ENCODE results near the gene TTLL11.
"Not testable (repeated sequence)": the region's sequence is repeated elsewhere in the genome, so short reads cannot be mapped to it uniquely, and the experiment has no call there.

The TTLL11 gene

DNA sequence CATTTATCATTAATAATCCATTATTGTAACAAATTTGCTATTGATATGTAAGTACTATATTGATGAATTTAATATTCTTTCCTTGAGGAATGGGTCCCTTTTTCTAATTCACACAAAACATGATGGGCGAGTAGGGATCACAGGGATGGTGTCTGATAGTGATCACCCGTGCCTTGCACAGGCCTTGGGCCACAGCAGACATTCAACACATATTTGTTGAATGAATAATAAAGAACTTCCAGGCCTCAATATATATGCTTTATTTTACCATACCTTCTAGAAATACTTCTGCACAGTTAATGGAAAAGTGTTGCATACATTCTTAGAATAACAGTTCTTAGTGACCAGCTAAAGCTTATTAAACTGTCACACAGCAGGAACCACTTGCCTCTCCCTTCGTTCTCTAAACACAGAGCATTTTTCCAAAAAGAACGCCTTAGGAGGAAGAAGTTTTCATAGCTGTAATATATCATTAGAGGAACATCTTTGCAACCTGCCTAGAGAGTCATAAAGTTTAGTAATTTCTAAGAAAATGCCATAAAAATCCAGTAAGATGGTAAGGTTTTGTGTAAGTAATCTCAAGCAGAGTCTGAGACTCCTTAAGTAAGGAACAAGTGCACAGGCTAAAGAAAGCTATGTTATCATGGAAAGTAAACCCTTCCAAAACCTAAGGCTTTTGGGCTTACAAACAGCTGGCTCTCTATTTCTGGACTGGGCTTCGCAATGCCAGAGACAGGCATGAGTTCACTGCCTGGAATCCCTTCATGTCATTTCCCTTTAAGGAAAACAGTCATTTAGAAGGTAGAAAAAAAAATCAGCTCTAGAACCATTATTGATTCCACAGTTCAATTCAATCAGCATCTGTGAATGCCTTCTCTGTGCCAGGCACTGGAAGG is 17.7 kb downstream of the TTLL11 start:
- no peak for DNase-seq

DNA sequence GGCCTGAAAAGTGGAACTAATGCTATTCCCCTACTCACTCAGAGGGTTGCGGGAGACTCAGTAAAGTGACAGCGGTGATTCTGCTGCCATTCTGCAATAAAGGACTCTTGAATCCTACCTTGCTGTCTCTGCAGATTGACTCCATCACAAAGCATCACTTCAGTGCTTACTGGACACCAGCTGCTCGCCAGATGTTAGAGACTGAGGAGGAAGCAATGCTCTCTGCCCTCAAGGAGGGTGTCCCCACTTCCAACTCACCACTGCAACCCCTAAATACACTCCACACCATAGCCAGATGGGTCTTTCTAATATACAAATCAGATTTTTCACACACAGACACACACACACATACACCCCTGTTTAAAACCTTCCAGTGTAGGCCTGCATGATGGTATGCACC is 21.4 kb downstream of the TTLL11 start:
- DNase-seq: no peak

DNA sequence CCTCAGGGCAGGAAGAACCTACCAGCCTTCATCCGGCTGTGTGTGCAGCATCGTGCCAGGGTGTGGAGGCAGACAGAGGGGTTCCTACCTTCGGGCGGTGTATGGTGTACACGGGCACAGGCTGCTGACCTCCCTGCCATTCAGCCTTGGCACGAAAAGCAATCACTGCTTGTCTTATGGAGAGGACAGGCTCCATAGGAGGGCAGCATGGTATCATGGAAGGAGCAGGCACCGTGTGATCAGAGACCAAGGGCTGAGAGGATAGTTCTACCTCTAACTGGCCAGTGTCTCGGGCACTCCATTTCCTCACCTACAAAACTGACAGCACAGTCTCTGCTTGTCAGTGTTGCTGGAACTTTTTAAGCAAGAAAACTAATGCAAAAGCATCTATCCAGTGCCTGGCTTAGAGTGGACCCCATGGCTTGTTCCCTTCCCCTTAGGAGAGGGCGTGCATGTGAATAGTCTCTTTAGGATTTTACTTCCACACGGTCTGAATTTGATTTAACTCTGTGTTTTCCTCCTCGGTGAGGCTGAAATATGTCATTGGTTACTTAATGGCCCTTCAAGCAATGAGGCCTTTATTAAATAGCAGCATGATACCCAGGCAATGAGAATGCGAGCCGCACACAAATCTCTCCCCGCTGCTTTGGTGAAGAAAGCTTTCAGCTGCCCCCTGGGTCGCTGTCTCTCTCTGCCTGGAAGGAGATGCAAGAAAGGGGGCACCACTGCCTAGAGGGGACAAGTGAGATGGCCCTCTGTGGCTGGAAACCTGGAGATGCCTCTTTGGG is 22.2 kb downstream of the TTLL11 start:
- DNase-seq: no peak

DNA sequence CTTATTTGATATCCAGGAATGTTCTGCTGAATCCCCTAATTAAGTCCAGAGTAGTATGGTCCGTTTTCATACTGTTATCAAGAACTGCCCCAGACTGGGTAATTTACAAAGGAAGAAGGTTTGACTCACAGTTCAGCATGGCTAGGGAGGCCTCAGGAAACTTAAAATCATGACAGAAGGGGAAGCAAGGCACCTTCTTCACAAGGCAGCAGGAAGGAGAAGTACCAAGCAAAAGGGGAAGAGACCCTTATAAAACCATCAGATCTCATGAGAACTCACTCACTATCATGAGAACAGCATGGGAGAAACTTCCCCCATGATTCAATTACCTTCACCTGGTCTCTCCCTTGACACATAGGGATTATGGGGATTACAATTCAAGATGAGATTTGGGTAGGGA is 26.4 kb downstream of the TTLL11 start:
- not testable (repeated sequence) for DNase-seq

DNA sequence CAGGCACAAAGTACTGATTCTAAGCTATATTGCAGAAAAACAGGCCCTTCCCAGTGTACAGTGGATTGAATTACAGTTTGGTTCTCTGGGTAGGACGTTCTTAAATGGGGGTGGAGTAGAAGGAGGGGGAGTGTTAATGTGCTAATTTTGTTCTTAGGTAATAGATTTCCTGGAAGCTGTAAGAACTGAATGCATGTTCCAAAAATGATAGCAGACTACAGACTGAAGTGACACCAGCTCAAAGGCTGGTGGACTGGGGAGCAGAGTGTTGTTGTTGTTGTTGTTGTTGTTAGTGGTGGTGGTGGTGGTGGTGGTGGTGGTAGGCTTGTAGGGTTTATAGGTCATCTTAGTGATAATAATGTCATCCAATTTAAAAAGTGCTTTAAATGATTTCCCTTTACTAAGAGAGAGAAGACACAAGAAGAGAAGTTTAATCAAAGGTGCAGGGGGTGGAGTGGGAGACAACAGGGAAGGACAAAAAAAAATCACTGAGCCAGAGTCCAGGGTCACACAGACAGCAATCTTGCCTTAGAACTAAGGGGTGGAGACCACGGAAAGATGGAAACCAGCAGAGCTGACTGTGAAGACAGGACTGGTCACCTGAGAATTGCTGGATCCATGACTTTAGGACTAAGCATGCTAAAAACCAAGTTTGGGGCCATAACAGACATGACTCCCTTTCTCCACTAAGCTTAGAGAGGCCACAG is 27.0 kb downstream of the TTLL11 start:
- DNase-seq: no peak

DNA sequence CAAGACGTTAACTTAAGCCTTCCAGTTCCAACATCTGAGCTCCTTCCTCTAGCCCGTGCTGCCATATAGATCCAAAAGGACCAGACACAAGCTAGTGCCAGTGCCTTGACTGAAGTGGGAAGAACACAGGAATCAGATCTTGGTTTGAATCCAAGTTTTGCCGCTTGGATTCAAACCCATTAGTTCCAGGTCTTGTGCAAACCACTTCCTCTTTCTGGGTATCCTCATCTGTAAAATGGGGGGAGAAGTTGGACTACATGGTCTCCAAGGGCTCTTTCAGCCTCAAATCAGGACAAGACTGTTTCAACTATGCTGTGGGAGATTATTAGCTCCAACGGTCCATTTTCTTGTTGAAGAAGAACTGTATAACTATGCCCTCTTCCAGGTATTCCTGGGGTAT is 32.6 kb downstream of the TTLL11 start:
- DNase-seq: no peak

DNA sequence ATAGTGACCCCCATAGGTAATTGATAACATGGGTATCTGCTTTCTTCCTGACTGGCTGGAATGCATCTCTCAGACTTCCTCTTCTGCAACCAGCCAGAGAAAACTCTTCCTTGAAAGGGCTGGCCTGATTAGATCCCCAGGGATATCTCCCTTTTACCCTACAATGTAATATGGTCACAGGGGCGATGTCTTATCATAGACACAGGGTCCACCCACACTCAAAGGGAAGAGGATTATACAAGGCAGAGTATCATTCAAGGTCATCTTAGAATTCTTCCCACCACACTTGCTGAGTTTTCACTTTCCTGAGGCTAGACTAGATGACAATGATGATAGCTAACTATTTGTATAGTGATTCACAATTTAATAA is 33.2 kb downstream of the TTLL11 start:
- no peak for DNase-seq

DNA sequence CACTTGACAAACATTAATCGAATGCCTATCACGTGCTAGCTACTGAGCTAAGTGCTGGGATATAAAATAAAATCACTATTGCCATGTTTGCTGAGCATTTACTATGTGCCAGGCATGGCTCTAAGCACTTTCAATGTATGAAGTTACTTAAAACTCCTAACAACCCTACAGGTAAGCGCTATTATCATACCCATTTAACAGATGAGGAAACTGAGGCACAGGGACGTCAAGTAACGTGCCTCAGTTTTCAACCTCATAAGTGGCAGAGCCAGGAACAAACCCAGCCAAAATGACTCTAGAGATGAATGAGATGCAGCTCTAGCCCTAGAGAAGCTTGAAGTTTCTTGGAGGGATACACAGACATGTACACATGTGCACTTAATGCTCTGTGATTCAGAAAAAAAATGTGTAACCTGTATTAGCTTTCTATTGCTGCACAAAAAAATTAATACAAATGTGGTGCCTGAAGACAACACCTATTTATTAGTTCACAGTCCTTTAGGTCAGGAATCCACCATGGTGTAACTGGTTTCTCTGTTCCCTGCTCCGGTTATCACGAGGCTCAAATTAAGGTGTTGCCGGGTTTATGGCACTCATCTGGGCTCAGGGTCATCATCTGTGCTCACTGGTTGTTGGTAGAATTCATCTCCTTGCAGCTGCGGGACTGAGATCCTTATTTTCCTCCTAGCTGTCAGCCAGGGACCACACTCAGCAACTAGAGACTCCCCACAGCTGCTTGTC is 33.7 kb downstream of the TTLL11 start:
- no peak for DNase-seq

DNA sequence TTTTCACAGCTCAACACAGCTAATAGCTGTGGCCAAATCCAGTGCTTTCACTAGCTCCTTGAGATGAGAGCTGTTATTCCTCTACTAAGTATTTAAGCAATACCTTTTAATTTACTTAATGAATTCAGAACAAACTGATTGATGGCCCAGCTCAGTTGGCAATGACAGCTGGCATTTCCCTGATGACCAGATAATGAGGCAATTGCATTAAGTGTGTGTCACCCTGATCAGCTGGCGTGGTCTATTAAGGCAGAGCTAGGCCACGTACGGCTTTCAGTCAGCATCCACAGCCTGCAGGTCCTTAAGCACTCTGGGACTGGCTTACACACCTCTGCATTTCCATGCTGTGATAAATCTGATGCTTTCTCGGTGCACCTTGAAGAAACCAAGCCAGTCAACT is 34.4 kb downstream of the TTLL11 start:
- DNase-seq: no peak

DNA sequence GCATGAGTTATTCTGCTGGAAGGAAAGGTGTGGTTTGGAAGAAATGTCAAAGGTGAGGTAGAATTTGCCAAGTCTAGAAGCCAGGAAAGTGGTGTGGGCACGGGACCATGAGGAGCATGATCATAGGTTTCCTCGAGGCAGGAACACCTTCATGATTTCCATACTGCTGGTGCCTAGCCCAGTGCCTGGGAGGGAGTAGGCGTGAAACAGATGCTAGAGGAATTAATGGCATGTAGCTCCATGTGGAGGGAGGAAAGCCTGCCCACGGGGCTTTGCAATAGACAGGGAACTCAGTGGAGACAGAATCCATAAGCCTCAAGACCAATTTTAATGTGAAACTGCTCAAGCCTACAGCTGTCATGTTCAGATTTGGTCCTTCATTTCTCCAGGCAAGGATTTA is 35.1 kb downstream of the TTLL11 start:
- no peak for DNase-seq

DNA sequence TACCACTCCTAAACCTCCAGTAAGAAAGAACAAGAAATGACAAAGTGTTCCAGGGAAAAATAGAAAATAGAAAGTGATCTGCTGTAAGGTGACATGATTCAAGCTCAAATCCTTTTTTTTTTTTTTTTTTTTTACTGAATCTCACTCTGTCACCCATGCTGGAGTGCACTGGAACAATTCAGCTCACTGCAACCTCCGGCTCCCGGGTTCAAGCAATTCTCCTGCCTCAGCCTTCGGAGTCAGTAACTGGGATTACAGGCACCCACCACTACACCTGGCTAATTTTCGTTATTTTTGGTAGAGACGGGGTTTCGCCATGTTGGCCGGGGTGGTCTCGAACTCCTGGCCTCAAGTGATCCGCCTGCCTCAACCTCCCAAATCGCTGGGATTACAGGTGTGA is 35.9 kb downstream of the TTLL11 start:
- no peak for DNase-seq

DNA sequence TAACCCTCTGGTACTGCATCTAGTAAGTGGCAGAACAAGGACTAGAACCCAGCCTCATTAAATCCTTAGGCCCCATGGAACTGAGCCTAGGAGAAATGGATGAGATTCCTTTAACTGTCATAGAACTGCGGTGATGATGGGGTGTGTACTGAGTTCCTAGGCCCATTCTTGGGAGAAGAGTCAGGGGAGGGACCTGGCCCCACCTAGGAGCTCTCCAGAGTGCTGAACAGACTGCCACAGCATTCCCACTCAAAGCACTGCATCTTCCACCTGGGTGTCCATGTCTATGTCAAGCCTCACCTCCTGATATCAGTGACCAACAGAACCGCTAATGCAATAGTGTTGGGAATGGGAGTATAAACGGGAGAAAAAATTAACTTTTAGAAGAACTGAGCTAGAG is 36.6 kb downstream of the TTLL11 start:
- no peak for DNase-seq

DNA sequence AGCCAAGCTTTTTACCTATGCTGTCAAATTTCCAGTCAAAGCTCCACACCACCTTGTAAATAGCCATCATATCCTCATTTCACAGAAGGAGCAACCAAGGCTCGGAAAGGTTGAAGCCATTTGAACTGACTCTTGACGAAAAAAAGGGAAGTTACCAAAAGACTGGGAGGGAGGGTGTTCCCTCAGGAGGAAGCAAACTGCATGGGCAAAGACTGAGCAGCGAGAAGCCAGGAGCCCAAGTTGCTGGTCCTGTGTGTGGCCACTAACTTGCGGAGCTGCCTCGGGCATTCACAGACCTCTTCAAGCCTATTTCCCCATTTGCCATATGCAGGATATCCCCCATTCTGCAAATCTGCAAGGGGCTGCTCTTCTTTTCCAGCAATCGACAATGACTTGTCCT is 37.4 kb downstream of the TTLL11 start:
- no peak for DNase-seq

DNA sequence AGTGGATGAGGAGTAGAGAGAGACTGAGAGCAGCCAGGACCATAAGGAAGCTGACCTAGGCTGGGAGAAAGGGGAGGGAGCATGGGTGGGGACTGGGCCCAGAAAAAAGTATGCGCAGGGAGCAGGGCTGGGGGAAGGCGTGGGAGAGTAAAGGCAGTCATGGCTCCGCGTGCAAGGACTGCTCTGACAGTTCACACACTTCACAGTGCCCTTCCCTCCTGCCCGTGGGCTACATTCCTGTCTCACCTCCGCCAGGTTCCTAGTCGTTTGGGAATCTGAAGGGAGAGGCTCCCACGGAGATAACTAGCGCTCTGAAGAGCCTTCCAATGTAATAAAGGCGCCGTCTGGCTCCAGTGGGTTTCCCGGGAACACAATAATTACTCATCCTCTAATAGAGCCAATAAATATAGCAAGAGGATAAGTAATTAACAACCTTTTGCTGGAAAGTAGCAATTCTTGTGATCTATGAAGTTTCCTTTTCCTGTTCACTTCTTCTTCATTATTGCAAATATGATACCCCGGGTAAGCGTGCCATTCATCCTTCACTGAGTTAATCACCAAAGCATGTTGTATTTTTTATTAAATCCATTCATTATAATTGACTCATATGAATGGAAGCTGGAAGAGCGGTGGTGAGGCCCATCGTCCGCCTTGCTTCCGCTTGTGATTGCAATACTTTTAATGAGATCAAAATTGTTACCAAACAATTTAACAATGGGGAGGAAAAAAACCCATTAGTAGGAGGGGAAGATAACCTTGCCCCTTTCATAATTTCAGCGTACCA is 39.3 kb downstream of the TTLL11 start:
- no peak for DNase-seq

DNA sequence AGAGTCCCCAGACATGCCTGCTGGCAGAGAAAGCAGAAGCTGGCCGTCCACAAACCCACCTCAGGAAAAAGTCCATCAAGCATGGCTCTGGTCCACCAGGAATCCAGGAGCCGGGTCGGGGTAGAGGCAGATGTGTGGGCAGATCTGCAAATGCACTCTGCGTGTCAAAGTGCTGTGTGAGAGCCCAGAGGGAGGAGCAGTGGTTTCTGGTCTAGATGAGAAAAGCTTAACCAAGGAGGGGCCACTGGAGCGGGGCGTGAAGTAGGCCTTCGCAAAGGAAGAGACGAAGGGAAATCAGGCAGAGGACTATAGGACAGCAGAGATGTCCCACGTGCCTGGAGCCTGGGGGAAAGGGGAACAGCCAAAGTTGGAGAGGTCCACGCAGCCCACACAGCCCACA is 40.0 kb downstream of the TTLL11 start:
- no peak for DNase-seq

DNA sequence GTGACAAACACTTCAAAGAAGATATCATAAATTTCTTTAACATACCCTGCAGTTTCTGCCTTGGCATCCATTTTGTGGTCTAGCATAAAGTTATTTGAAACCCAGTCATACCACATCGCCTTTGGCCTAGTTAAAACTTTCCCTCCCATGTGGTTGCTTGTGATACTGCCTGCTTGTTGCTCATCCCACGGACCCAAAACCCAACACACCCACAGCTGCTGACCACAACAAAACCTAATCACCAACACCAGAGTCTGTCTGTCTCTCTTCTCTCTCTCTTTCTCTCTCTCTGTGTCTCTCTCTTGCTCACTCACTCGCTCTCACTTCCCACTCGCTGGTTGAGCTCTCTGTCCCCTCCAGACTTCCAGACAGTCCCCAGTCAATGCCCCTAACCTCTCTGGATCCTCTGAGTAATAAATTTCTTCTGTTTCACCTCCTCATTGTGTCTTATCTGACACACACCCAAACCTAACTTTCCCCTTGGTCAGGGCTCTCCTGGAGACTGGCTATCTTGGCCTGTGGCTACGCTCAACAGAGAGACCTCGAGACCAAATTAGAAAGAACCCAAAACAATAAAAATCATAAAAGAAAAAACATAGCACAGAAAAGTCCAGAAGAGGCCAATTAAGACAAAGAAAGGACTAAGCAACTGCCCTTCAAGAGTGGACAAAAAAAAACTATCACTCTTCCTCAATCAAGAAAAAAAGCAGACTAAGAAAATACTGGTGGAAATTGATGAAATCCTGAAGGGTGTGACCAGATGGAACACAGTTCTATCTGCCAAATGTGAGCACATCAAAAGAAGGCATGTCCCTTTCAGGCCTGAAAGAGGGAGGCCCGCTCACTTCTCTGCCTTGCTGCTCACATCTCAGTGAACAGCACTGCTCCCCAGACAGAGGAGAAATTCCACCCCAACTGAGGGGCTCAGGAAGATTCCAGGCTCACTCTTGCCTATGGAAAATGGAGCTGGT is 41.5 kb downstream of the TTLL11 start:
- no peak for DNase-seq

DNA sequence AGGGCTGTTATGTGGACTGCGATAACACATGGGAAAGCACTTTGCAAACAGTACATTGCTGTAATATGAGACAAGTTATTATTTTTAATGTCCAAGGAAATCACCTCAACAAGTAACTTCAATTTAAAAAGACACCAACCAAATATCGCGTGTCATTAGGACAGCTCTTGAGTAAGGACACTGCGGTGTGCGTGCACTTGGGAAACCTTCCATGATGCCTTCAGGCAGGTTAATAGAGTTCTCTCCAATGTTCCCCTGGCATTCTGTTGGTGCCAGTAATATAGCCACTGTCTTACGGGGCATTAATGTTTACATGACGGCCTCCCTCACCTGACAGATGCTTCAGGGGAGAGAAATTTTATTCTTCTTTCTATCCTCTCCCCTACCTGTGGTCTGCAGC is 42.9 kb downstream of the TTLL11 start:
- DNase-seq: no peak

DNA sequence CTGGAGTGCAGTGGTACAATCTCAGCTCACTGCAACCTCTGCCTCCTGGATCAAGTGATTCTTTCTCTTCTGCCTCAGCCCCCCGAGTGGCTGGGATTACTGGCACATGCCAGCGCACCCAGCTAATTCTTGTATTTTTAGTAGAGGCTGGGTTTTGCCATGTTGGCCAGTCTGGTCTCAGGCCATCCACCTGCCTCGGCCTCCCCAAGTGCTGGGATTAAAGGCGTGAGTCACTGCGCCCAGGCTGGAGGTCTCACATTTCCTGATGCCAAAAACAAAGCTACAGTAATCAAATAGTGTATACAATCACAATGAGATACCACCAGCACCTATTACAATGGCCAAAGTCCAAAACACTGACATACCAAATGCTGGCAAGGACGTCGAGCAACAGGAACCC is 51.1 kb downstream of the TTLL11 start:
- DNase-seq: no peak

DNA sequence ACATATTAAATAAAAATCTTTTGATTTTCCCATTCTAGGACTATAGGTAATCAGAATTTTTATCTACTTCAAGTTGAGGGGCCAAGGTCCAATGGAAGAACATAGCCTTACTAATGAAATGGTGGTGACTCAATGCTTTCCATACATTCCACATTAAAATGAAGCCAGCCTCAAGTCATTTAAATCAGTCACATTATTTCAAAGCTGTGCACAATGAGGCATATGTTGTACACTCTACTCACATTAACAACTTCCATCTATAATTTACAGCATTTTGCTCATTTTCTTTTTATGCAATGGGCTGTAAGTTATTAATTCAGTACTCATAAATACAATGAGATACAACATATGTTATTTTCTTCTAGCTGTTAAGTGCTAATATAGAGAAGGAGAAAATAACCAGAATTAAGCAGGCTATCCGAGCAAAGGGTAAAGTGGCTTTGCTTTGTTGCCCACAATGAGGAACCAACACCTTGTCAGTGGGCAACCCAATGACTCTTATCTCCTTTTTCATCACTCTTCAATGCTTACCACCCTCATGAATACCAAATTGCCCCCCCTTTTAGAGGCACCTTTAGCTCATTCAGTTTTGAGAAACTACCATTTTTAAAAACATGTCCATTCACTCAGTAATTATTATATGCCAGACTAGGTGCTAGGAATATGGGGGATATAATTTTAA is 52.4 kb downstream of the TTLL11 start:
- no peak for DNase-seq

DNA sequence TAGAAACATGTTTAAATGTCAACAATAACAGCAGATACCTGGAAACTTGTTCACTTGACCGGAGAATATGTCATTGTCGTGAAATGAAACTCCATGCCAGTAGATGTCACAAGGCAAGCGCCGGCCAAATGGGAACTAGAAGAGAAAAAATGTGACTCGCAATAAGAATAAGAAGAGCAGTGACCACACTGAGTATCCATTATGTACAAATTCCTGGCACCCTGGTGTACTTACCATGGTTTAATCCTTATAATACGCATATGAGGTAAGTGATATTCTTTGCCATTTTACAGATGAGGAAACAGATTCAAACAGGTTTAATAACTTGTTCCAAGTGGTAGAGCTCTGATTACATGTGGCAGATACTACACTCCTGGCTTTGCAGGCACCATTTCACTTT is 53.9 kb downstream of the TTLL11 start:
- DNase-seq: no peak

Data from activated gamma-delta T cell (primary cell).